H54 (cell line): ENCODE measurements around the gene OR5A1.

Experiments
- DNase-seq: peaks from one replicate; pipeline ENCODE4 v3.0.0; 2011; ENCODE audit warnings: low spot score, mixed read lengths; ENCODE audit not compliant: insufficient read length
- FAIRE-seq: peaks from 3 replicates; lab custom pipeline; 2011; peaks lifted over from hg19 to GRCh38; lab: Jason Lieb, UNC
- POLR2A ChIP-seq: IDR thresholded peaks from 2 replicates; pipeline ENCODE4 v1.6.1; 2011; ENCODE audit warnings: low read depth, mild to moderate bottlenecking, low read length

Gene OR5A1

DNA sequence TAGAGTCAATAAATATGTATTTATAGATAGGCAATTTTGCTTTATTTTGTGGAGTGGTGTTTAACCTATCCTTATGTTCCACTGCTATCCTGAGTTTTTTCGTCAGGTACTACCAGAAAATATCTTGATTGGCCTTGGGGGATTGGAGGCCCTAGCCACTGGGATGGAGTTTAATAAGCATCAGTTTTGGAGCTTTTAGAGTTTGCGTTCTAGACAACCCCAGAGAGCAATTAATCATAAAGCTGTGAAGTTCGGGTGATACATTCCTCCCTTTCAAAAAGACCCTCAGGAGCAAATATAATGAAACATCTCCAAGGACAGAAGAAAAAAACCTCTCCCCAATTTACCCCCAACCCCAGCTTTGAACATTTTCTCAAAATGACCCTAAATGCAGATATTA is at the start of gene OR5A1:
OR5A1 (plus strand) TSS at position 301 of the 400 bp plus-strand sequence. CDS start 6,700 bp downstream, outside the sequence.
- DNase-seq = no peak
- no peak for FAIRE-seq
- TF ChIP-seq POLR2A = no peak

- no peak for DNase-seq
- TF ChIP-seq POLR2A = no peak
- no peak for FAIRE-seq
Measured at GRCh38 chr11:59394186-59394585, 42.1 kb upstream of the OR5A1 start.

GRCh38 chr11:59400461-59401261 is 35.6 kb upstream of the OR5A1 start:
- TF ChIP-seq POLR2A = no peak
- no peak for FAIRE-seq

DNA sequence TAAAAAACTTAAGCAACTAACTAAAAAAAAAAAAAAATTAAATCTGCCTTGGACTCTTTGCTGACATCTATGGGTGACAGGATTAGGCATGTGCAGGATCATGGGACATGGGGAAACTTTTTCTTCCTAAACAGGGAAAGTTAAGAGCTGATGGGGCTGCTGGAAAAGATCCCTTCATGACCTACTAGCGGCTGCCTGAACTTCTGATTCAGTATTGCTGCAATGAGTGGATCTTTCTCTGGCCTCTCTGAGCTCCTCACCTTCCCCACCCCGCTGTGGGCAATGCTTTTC is 35.1 kb upstream of the OR5A1 start:
- DNase-seq (no peak), FAIRE-seq (no peak)
- no peak for TF ChIP-seq POLR2A

More at GRCh38 chr11:59400461-59401261, 35.6 kb upstream of the OR5A1 start:
- no peak for DNase-seq

- no peak for TF ChIP-seq POLR2A
Measured at GRCh38 chr11:59403546-59403945, 32.7 kb upstream of the OR5A1 start.

GRCh38 chr11:59413646-59414045 is 22.6 kb upstream of the OR5A1 start:
- no peak for FAIRE-seq
- no peak for DNase-seq
- no peak for TF ChIP-seq POLR2A

More at GRCh38 chr11:59403546-59403945, 32.7 kb upstream of the OR5A1 start:
- DNase-seq (no peak), FAIRE-seq (no peak)

DNA sequence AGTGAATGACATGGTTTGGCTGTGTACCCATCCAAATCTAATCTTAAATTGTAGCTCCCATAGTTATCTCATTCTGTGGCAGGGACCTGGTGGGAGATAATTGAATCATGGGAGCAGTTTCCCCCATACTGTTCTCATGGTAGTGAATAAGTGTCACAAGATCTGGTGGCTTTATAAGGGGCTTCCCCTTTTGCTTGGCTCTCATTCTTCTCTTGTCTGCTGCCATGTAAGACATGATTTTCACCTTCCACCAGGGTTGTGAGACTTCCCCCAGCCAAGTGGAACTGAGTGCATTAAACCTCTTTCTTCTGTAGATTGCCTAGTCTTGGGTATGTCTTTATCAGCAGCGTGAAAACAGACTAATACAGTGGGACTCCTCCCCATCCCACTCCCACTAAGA is 21.2 kb upstream of the OR5A1 start:
- no peak for TF ChIP-seq POLR2A
- FAIRE-seq (no peak), DNase-seq (no peak)

DNA sequence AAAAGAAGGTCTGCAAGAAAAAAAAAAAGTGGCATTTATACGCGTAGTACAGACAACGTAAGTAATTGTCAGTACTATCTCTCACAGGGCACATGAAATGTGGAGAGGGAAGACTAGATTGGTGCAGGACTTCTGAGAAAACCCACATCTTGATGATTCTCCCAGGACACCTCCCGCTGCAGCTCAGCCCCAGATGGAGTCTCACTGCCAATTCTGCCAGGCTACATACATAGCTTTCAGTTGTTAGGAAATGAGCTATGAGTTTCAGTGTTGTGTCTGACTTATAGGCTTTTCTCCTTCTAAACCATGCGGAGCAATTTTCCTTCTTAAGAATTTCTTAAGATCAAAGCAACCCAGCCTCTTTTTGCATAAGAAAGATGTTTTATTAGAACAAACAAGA is 19.7 kb upstream of the OR5A1 start:
- TF ChIP-seq POLR2A = no peak
- no peak for FAIRE-seq
- no peak for DNase-seq

GRCh38 chr11:59417023-59417422 is 19.2 kb upstream of the OR5A1 start:
- DNase-seq = no peak

DNA sequence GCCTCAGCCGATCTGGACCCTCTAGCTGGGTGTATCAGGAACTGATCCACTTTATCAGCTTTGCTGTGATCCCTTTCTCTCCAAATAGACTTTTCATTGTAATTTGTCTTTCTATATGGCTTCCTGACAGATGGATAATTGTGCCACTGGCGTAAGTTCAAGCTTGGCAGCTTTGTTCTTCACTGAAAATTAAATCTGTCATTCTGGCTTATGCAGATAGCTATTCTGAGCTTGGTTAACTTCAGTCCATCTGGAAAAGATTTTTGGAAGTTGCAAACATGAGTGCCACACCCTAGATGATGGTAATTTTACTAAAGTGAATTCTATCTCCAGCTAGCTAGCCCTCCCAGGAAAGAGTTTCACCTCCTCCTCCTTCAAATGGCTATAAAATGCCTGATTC is 18.1 kb upstream of the OR5A1 start:
- TF ChIP-seq POLR2A = no peak
- DNase-seq = no peak
- FAIRE-seq = no peak

More at GRCh38 chr11:59417023-59417422, 19.2 kb upstream of the OR5A1 start:
- no peak for TF ChIP-seq POLR2A
- FAIRE-seq = no peak

DNA sequence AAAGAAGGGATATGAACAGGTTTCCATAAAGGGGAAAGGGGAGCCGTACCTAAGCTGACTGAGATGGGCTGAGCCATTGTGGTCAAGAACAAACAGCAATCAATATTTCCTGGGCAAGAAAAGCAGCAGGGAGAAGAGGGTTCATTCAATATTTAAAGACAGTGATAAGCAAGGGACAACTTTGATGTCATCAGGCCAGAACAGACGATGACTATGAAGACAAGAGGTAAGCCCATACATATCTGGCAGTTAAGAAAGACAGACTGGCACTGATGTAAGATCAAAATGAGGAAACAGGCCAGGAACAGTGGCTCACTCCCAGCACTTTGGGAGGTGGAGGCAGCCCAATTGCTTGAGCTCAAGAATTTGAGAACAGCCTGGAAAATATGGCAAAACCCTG is 12.4 kb upstream of the OR5A1 start:
- FAIRE-seq = no peak
- no peak for DNase-seq
- no peak for TF ChIP-seq POLR2A

GRCh38 chr11:59425131-59425530 is 11.1 kb upstream of the OR5A1 start:
- no peak for TF ChIP-seq POLR2A
- no peak for FAIRE-seq
- DNase-seq = no peak

DNA sequence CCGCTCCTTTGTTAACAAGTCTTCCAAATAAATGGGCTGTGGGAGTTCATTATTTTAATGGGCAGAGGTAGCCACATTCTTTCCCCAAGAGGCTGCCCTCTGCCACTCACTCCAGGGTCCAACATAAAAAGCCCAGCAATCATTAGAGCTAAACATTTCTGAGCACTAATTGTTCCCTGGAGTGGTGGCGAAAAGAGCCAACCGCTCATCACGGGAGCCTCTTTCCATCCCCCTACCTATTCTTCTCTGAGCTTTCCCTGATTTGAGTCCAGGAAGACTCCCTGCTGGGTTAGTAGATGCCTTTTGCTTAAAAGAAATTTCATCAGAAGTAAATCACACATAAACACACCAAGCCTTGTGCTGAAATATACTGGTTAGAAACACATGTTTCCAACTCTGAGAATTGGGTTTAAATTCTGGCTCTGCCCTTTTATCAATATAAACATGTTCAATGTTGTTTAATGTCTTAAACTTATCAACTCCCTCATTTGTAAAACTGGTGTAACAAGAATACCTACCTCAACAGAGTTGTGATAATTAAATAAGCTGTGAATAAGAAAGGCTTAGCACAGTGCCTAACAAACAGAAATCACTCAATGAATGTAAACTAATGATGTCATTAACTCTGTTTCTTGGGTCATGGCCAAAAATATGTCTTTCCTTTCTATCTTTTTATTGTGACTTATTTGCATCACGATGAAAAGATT is 9.8 kb upstream of the OR5A1 start, which contains the start of gene OR5A2:
OR5A2 (minus strand) TSS at position 53 of the 707 bp plus-strand sequence. CDS start 3,460 bp downstream, outside the sequence.
- FAIRE-seq (no peak), DNase-seq (no peak)
- no peak for TF ChIP-seq POLR2A

GRCh38 chr11:59427068-59427382 is 9.2 kb upstream of the OR5A1 start:
- FAIRE-seq = no peak
- no peak for TF ChIP-seq POLR2A
- no peak for DNase-seq
